HG03558 (cell line): ENCODE measurements around the gene ASTN2.

Experiments
- ATAC-seq: cut with Tn5 transposase; IDR thresholded peaks from one replicate; pipeline ENCODE4 v1.9.1; 2021; ENCODE audit warnings: moderate number of reproducible peaks; ENCODE audit not compliant: unreplicated experiment; ENCODE audit errors: extremely low read depth

The ASTN2 gene

DNA sequence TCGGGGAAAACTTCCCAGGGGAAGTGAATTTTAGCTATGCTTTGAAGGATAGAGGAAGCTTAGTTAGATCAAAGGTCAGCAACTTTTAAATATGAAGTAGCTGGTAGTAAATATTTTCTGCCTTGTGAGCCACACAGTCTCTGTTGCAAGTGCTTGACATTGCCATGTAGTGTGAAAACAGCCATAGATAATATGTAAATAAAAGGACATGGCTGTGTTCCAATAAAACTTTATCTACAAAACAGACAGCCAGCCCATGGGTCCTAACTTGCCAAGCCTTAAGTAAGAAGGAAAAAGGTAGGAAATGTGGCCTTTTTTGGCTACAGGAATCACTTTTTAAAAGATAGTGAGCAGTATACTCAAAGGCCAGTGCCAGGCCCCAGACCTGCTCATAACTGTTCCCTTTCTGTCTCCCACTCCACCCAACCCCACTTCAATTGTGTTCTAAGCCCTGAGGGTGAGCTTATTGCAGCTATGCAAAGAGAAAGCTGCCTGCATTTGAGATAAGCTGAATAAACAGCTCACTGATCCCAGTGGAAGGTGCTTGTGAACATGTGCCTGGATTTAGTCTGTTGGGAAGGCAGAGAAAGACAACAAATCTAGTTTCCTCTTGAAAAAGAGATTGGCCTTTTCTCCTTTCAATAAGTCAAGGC lies 840.7 kb downstream of the ASTN2 start:
- ATAC-seq, result no peak

DNA sequence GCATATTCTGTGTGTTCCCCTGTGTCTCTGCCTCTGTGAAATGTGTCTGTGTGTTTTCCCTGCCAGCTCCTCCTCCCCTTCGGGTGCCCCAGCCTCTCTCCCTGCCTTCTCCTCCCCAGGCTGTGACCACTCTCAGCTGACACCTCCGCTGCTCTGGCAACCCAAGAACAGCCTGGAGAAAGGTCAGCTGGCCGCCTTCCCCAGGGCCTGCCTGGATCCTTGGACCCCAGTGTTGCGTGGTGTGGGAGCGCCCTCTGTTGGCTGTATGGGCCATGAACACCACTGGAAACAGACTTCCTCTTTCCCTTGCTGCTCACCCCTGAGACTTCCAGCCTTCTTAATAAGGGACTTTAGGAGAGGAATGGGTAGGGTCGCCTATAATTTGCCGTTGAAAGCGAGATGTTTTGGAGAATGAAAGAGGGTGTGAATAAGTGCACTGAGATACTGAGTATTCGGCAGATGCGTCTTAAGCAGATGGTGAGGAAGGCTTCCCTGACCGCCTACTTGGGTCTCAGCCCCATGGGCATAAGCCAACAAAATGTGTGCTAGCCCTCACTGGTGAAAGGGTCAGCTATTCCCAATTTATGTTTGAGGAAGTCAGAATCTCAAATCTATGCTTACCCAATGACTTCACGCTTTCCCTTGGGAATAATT lies 842.6 kb downstream of the ASTN2 start:
- ATAC-seq, result no peak

DNA sequence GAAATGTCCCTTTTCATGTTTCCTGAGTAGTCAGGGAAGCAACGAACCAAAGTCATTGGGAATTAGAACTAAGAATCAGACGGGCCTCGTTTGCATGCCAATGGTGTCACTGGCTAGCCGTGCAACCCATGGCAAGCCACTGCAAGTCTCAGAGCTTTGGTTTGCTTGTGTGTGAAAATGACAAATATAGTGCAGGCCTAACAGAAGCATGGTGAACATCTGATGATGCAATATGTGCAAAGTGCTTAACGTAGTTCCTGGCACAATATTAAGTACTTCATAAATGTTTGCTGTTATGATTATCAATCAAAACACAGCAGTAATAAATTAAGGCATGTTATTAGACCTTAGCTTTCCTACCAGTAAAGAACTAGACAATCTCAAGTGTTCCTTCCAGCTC lies 845.7 kb downstream of the ASTN2 start:
- no peak for ATAC-seq

DNA sequence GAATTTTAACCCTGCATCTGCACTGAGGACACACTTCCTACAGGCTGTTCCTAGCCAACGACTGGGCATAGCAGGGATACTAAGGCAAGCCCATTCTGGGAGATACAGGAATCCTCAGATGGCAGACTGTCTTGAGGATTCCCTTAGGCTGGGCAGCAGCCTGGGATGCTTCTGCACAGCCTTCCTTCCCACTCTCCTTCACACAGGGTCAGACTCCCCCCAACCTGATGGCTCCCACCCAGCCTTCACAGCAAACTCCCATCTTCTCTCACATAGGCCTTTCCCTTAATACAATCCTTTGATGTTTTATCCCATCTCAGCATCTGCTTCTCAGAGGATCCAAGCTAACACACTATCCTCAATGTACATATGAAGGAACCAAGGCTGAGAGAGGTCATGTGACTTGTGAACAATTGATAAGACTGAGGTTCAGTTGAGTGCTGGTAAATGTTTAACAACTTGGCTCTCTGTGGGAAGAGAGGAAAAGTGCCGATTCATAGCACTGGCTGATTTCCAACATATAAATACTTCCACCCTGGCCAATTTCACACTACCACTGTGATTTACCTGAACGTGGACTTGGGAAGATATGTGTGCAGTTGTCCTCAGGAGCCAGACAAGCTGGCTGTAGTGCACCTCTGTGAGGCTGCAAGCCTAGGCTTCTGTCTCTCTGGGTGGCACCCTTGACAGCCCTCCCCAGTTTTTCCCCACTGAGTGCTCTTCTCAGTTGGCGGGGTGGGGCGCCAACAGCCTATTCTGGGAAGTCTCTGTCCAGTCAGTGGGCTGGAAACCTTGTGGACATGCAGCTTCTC lies 848.0 kb downstream of the ASTN2 start:
- no peak for ATAC-seq

DNA sequence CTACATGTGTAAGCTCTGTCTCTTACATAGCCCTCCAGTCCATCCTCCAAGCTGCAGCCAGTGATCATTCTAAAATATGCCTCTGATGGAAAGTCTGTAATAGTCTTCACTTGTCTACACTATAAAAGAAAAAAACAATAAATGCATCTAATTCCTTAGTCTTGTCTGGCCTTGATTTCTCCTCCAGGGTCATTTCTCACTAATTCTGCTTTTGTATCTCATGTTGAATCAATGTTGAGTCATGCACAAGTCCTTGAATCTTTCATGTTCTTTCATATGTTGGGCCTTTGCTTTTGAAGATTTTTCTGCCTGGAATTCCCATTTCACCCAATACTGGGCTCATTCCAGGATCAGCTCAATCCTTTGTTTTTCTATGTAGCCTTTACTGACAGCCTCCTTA lies 848.9 kb downstream of the ASTN2 start:
- ATAC-seq, result no peak

DNA sequence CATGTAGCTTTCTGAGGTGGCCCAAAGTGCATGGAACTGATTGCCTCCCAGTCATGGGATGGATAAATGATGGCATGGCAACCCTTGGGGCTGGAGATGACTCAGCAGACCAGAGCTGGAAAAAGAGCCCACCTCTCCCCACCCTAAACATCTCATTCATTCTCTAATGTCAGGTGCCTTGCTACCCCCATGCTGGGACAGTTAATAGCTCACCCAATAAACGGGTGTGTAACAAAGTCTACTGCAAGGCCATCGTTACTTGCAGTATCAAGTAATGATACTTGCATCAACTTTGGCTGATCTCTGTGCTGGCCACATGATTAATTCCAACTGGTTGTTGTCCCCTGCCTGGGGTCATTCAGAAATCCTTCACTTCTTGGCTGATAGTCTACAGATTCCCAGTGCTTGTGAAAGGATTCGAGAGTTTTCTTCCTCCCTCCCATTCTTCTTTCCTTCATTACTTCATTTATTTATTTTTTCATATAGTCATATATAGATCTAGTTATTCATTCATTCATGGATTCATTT lies 850.5 kb downstream of the ASTN2 start:
- no peak for ATAC-seq

DNA sequence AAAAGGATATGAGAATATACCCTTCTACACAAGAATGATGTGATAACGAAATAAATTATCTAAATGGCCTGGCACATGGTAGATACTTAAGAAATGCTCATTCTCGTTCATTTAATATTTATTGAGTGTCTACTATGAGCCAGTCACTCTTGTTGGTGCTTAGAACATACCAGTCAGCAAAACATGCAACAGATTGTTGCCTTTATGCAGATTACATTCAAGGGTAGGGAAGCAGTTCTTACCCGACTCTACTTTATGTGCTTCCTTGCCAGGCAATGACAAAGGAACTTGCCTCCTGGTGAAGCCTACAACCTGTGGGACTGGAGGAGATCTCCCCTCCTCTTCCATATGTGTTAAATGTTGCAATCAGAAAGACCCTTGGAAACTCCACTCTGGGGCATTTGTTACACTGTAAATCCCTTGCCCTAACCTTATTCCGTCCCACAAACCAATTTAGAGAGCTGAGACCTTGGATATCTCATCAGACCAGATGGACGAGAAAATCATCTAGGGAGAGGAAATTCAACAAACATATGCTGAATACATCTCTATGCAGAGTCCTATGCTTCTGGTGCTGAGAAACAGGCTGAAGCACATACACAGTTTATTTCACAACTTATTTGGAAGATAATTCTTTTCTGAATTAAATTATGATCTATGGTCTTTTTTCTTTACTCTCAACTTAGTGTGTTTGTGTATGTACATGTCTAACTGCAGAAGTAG lies 855.9 kb downstream of the ASTN2 start:
- no peak for ATAC-seq

DNA sequence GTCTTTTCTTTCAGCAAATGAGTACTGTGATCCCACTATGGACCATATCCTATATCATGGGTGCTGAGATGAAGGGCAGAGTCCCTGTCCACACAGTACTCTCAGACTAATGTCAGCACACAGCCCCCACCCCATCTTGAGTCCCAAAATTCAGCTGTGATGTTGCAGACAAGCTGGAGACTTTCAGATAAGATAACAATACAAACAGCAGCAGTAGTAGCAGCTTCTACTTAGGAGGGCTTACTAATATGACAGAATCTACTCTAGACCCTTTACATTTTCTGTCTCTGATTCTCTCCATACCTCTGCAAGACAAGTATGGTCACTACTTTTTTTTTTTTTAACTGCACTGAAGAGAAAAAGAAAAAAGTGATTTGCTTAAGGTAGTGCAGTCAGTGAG lies 856.8 kb downstream of the ASTN2 start:
- ATAC-seq, result no peak

DNA sequence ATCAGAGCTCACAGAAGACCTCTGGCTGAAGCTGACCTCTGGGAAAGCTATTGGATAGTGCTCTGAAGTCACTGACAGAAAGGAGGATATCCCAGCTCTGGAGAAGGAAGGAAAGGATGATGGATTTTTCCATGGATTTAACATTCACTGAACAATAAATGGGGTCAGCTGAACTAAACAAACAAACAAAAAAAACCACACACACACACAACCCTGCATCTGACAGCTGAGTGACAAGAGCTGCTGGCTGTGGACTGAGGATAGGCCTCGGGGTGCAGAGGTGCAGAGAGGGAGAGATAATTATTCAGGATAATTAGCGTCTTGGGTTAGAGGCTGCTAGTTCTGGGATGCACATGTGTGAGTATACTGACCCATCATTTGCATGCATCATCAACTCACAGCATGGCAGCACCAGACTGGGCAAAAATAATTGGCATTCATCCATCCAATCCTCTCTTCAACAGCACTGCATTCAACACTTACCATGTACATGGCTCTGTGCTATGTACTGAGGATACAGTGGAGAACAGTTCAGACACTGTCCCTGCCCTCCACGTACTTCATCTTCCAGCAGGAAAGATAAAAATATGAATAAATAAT lies 859.2 kb downstream of the ASTN2 start:
- no peak for ATAC-seq

DNA sequence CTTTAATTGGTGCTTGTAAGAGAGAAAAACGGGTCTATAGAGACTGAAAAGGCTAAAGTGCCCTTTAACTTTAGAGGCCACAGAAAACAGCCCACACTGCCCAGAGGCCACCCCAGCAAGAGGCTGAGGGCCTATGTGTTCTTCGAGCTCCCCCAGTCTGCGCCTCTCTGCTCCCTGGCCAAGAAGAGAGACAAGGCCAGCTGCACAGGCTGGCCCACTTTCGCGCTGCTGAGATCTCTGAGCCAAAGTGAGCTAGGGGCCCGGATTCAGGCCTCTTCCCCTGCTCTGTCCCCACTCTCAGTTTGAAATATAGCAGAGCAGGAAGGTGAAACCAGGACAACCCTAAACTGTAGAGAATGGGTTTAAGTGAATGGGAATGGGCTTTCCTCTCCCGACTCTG lies 859.7 kb downstream of the ASTN2 start:
- ATAC-seq, result no peak

DNA sequence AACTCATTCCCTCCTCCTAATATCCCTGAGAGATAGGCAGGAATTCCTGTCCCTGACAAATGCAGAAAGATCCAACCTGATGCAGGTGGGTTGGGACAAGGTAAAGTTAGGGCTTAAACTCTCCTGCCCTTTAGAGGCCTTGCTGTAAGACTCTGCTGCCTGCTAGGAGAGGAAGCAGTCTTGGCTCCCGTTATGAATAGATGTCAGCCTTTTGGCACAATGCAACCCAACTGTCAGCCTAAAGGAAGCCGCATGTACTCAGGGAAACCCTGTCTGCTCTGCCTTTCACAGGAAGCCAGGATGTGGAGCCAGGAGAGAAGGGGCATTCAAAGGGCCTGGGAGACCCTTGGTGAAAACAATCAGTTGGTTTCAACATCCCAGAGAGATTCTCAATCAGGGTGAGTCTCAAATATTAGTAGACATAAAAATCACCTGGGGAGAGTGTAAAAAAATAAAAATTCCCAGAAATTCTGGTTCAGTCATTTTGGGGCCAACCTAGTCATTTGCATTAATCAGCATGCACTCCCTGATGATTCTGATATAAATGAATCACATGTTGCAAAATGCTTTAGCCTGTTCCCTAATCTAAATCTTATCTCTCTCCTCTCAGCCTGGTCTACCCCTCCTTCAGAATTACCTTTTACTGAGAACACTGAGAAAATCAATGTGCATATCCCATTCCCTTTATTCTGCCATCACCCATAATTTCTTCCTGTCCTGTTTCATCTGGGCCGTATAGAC lies 864.0 kb downstream of the ASTN2 start:
- ATAC-seq, result no peak

DNA sequence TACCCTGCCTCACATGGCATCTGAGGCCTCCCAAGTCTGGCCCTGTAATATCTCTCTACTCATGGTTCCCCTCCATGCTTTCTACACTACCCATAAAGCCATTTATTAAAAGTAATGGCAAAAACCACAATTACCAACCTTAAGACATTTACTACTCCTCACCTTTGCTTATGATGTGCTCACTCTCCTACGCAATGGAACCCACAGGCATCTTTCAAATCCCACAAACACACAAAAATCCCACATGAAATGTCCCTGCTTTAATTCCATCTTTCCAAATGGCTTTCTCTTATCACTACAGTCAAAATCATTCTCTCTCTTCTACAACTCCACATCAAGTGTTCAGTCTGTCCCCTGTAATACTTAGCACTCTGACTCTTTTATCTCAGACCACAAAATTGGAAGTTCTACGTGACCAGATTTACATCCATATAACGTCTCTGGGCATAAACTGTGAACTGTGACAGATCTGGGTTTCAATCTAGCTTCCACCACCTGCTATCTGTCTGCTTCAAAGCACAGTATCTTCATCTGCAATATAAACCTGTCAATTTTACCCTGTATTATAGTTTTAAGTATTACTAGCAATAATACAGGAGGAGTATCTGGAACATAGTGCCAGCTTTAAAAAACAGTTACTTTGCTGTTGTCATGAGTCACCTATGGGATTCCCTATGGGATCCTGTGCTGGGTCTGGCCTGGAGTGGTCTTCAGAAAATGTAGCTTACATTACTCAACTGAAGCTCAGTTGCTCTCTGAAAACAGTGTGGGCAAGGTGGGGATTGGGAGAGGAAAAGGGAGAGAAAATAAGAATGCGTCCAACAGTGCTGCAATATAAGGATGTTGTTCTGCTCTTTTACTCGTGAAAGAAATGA lies 864.8 kb downstream of the ASTN2 start:
- ATAC-seq, result no peak

DNA sequence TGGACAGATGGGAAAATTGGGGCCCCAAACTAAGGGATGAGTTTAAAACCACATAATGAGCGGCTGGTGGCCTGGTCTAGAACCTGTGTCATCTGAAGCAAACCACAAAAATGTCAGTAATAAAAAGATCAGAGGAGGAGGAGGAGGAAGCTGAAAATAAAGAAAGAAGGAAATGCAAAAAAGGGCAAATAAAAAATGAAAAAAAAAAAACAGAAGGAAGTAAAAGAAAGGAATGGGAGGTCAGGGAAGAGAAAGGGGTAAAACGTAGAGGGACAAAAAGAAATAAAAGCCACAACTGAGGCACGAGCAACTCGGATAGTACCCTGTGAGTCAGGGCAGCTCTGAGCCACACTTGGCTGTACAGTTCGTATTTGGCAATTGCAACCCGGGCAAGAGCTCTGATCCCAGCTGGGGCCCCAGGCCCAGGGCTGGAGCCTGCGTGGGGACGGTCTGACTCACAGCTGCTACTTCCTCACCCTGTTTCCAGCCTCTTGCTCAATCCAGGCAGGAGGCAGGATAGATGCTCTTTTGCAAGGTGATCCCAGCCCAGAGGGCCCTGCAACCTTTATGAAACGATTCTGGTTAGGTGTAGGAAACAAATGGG lies 865.7 kb downstream of the ASTN2 start:
- ATAC-seq, result no peak

DNA sequence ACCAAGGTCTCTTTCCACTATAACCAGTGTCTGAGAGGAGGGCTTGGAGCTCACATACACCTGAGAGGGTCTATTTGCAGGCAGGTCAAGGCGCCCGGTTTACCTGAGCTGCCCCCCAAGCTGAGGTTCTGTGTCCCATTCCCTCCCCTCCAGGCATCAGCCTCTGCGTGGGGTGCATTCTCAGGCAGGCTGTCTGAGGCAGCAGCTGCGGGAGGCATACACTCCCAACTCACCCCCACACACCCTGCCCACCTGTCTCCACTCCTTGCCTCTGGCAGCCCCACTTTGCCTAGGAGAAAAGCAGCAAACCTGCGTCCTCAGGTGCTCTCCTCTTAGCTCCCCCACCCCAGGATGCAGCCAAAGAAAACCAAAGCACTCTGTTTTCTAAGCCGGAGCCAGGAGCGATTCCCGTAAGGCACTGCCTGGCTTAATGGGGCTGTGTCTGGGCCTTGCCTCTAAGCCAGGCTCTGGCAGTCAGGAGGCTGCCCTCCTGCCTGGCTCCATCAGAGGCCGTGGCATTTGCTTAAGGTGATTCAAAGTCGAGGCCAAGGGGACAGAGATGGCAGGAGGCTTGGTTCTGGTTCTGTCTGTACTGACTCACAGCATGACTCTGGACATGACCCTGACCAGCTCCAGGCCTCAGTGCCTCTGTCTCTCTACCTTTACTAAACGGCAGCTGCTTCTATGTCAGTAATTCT lies 867.0 kb downstream of the ASTN2 start:
- ATAC-seq, result no peak

DNA sequence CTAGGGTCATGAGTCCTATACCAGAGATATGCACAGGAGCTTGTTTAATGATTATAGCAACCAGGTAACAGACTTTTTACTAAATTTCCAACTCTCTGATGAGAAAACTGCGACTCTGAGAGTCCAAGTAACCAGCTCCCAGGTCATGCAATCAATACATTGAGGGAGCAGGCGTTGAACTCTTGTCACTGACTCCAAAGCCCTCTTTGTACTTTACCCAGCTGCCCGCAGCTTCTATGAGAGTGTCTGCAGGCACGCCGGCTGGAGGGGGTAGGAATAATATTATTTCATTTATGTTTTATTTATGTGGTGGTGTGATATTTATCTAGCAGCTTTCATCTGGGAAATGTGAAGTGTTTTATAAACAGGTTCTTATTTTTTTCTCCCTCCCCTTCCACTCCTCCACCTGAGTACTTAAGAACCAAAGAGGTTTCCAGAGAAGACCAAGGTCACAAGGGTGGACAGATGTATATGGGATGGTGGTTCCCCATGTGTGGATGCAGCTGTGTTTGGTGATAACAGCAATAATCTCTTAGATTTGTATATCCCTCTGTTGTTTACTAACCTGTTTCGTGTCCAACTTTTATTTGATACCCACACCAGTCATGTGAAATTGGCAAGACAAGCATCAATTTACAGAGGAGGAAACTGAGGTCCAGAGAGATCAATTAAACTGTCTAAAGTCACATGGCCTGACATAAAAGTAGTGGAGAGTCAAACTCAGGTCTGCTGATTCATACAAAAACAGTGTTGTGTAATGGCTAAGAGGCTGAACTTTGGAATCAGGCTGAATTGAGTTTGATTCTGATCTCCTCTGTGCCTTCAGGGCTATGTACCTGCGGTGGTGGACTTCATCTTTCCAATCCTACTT lies 867.9 kb downstream of the ASTN2 start:
- no peak for ATAC-seq

DNA sequence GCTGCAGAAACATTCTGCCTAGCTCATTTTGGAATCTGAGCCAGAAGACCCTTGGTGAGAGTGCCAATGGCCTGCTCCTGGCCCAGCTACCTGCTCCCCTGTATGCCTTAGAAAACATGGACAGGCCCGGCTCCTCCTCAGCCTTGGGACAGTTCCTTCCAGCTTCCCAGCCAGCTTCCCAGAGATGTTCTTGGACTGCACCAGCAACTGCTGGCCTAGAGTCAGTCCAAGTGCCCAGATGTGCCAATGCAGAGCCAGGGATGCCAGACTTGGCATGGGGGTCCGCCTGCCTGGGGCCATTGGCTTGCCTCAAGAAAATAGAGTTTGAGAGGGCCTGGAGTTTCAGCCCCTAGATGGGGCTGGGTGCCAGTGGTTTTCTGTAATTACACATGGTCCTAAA lies 870.0 kb downstream of the ASTN2 start:
- ATAC-seq, result no peak
